ENCODE results near the gene PDLIM5.

DNA sequence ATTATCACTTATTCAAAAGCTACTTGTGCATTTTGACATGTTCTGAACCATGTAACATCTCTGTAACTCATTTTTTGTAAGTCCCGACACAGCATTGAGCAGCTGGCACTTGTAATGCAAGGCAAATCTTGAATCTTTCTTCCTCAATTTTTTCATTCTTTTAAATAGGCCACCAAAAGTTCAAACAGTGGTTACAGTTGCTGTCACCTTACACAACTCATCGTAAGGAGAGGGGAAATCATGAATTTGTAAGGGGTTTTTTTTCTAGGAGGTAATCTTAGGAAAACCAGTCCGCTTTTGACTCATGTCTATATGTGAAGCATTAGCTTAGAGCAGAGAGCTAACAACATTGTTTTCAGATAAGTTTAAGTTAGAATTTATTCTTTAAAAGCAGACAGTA is 124.5 kb downstream of the PDLIM5 start:
- TF ChIP-seq, protein P1, sequence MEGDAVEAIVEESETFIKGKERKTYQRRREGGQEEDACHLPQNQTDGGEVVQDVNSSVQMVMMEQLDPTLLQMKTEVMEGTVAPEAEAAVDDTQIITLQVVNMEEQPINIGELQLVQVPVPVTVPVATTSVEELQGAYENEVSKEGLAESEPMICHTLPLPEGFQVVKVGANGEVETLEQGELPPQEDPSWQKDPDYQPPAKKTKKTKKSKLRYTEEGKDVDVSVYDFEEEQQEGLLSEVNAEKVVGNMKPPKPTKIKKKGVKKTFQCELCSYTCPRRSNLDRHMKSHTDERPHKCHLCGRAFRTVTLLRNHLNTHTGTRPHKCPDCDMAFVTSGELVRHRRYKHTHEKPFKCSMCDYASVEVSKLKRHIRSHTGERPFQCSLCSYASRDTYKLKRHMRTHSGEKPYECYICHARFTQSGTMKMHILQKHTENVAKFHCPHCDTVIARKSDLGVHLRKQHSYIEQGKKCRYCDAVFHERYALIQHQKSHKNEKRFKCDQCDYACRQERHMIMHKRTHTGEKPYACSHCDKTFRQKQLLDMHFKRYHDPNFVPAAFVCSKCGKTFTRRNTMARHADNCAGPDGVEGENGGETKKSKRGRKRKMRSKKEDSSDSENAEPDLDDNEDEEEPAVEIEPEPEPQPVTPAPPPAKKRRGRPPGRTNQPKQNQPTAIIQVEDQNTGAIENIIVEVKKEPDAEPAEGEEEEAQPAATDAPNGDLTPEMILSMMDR (IDR thresholded peaks at IDR 0.05): no peak
- no peak for TF ChIP-seq POLR2A (IDR thresholded peaks at IDR 0.05)
- no peak for TF ChIP-seq POLR2AphosphoS5 (IDR thresholded peaks at IDR 0.05)

All from prostate gland (tissue), 2 donors.